ENCODE data around the gene ADGRG2. TPM values are rescaled to one million over a fixed set of nuclear protein-coding genes. Genes with fewer than 3 reads are reported as not detected.
"Not testable (repeated sequence)": the region's sequence is repeated elsewhere in the genome, so short reads cannot be mapped to it uniquely, and the experiment has no call there.

The ADGRG2 gene
- total and polyA plus RNA-seq, 12 donors, result 0.24 to 1.7 (median 0.46) TPM

DNA sequence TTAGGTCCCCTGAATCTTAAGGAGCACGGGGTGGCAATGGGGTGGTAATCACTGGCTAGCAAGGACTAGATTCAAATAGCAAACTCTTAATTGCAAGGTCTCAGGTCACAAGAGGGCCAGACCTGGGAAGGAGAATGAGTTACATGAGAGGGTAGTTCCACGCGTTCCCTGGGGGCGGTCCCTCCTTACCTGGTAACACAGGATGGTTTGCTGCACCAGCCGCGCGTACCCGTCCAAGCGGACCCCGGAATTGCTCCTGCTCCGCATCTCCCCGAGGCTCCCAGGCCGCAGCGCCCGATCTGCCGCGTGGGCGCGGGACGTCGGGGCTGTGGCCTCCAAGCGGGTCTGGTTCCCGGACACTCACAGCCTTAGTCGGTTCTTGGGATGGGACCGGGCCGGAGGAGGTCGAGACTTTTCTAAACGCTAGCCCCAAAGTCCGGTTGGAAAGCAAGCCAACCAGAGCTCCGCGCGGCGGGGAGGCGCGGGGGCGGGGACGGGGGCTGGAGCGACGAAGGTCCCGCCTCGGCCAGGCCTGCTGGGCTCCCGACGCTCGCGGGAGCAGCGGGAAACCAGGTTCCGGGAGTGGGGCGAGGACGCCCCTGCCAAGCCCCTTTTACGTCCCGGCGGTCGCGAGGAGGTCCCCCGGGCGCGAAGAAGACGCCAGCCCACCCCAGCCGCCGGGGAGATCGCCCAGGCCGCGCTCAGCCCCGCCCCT, 138.4 kb downstream of the ADGRG2 start, which contains the start of gene PHKA2:
TSS of gene PHKA2 (minus strand) at position 449 of the 715 bp plus-strand sequence. CDS start at position 267, 182 bp downstream.
- peaks cover 4 to 8% of the 10 kb centered on the region in 2 donors for H3K4me1 ChIP-seq (replicated peaks in 1 of 2)
- DNase-seq, result peak; percentile 42 to 65 (median 54)
- intact Hi-C loops (cut with DNase I), result loop anchor here in 1 of 2 donors (10.0 kb wide), 1 partner anchor 49 kb away; no protein-coding TSS in a partner anchor
- 0 to 22% (median 9%) methylated on average over 1 to 64 of the region's 64 CpGs for WGBS, 4 donors
- no peaks in the 10 kb centered on the region for H3K36me3 ChIP-seq (replicated peaks in 1 of 2)
- no peaks in the 10 kb centered on the region for H3K9me3 ChIP-seq (replicated peaks in 1 of 3)
- H3K27me3 ChIP-seq, result no peaks in the 10 kb centered on the region
- H3K4me3 ChIP-seq, result peak within 1 kb of the TSS in 3 of 4 donors; percentile 33 to 69 (median 61)
- no peak for TF ChIP-seq POLR2A (IDR thresholded peaks at IDR 0.05)
- TF ChIP-seq, protein P1, sequence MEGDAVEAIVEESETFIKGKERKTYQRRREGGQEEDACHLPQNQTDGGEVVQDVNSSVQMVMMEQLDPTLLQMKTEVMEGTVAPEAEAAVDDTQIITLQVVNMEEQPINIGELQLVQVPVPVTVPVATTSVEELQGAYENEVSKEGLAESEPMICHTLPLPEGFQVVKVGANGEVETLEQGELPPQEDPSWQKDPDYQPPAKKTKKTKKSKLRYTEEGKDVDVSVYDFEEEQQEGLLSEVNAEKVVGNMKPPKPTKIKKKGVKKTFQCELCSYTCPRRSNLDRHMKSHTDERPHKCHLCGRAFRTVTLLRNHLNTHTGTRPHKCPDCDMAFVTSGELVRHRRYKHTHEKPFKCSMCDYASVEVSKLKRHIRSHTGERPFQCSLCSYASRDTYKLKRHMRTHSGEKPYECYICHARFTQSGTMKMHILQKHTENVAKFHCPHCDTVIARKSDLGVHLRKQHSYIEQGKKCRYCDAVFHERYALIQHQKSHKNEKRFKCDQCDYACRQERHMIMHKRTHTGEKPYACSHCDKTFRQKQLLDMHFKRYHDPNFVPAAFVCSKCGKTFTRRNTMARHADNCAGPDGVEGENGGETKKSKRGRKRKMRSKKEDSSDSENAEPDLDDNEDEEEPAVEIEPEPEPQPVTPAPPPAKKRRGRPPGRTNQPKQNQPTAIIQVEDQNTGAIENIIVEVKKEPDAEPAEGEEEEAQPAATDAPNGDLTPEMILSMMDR (IDR thresholded peaks at IDR 0.05), result no peak
- peak within 1 kb of the TSS; percentile 41 to 90 (median 85) for H3K27ac ChIP-seq

DNA sequence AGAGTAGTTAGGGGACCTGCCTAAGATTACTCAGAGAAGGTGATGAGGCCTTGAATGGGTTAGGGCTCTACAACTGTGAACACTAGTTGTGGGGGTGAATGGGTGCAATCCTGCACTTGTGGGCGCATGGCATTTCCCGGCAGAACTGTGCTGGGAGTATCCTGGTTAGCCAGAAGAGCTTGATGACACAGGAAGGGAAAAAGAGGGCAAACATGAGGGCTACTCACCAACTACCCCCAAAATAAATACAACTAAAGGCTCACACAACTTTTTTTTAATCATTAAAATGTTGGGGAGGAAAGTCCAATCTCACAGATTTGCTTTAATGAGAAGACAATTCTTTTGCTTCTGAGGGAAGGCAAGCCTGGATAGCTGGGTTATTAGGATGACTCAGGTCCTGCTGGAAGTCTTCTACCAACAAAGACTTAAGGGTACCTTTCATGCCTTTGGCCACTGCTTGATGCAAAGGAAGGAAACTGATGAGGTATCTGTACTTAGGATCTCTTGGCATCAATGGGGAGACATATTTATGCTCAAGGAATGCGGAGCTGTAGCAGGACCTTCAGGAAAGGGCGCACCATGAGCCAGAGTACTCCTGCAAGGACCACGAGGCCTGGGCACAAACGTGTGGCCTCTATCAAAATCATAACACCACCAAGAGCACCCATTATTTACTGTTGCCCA, 141.0 kb downstream of the ADGRG2 start:
- no peak for TF ChIP-seq POLR2A (IDR thresholded peaks at IDR 0.05)
- TF ChIP-seq, protein P1 (IDR thresholded peaks at IDR 0.05), result no peak
- Histone ChIP-seq H3K27ac (peak overlapping the region in 1 of 5 donors; percentile 15), H3K4me3 (no peak overlapping the region), H3K36me3 (replicated peaks in 1 of 2) (no peaks in the 10 kb centered on the region), H3K27me3 (no peaks in the 10 kb centered on the region), H3K9me3 (replicated peaks in 1 of 3) (no peaks in the 10 kb centered on the region), H3K4me1 (replicated peaks in 1 of 2) (peaks cover 4 to 8% of the 10 kb centered on the region in 2 donors)
- WGBS, 4 donors, result 75 to 100% (median 81%) methylated on average over 2 to 6 of the region's 6 CpGs
- DNase-seq, result no peak
- intact Hi-C loops (cut with DNase I), result loop anchor here in 1 of 2 donors (10.0 kb wide), 1 partner anchor 46 kb away; no protein-coding TSS in a partner anchor

DNA sequence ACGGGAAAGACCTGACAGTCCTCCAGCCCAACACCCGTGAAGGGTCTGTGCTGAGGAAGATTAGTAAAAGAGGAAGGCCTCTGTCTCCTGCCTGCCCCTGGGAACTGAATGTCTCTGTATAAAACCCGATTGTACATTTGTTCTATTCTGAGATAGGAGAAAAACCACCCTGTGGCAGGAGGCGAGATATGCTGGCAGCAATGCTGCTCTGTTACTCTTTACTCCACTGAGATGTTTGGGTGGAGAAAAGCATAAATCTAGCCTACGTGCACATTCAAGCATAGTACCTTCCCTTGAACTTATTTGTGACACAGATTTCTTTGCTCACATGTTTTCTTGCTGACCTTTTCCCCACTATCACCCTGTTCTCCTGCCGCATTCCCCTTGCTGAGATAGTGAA, 142.0 kb downstream of the ADGRG2 start:
- not testable (repeated sequence) for H3K9me3 ChIP-seq (replicated peaks in 1 of 3); H3K27me3 ChIP-seq; H3K36me3 ChIP-seq (replicated peaks in 1 of 2); H3K4me1 ChIP-seq (replicated peaks in 1 of 2); H3K4me3 ChIP-seq
- H3K27ac ChIP-seq, result peak overlapping the region in 2 of 5 donors; percentile 15 to 62
- intact Hi-C loops (cut with DNase I), result loop anchor here in 1 of 2 donors (10.0 kb wide), 1 partner anchor 45 kb away; no protein-coding TSS in a partner anchor
- peak in 3 of 7 donors; percentile 20 to 29 (median 20) for DNase-seq
- WGBS, 4 donors, result 36 to 46% (median 39%) methylated on average over 5 to 6 of the region's 6 CpGs
- peak in 1 of 2 donors; percentile 11 for TF ChIP-seq POLR2A (IDR thresholded peaks at IDR 0.05)
- TF ChIP-seq, protein P1 (IDR thresholded peaks at IDR 0.05), result peak in 2 of 6 experiments; percentile 15 to 17

DNA sequence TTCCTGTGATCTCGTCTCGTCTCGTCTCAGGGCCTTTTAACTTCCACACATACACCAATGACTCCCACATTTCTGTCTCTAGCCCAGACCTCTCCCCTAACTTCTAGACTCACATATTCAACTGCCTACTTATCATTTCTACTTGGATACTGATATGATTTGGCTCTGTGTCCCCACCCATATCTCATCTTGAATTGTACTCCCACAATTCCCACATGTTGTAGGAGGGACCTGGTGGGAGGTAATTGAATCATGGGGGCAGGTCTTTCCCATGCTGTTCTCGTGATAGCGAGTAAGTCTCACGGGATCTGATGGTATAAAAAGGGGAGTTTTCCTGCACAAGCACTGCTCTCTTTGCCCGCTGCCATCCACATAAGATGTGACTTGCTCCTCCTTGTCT, 147.3 kb downstream of the ADGRG2 start:
- no peak for TF ChIP-seq POLR2A (IDR thresholded peaks at IDR 0.05)
- TF ChIP-seq, protein P1 (IDR thresholded peaks at IDR 0.05), result no peak
- no peaks in the 10 kb centered on the region for H3K27me3 ChIP-seq
- H3K27ac ChIP-seq, result no peak overlapping the region
- WGBS, 4 donors, result 87 to 96% (median 92%) methylated on average over 7 of the region's 7 CpGs
- DNase-seq, result no peak
- H3K36me3 ChIP-seq (replicated peaks in 1 of 2), result no peaks in the 10 kb centered on the region
- H3K9me3 ChIP-seq (replicated peaks in 1 of 3), result no peaks in the 10 kb centered on the region
- H3K4me1 ChIP-seq (replicated peaks in 1 of 2), result no peaks in the 10 kb centered on the region
- H3K4me3 ChIP-seq, result no peak overlapping the region
- intact Hi-C loops (cut with DNase I), result no loop called here

All from adrenal gland (tissue), 12 donors.